HCT116 (cell line): Measurements from ENCODE around the gene ITGAV. TPM values are rescaled to one million over a fixed set of nuclear protein-coding genes. Genes with fewer than 3 reads are reported as not detected.
A peak's percentile ranks its signal among the peaks of the same experiment; 100 is the strongest.

Source experiments
- ATAC-seq: fragments of 200-7000 bp; cut with Tn5 transposase; 2 replicates; pipeline ENCODE4 v1.9.1; 2020; ENCODE audit warnings: mild to moderate bottlenecking, moderate library complexity
- BruUV-seq: library from RNA; stranded (reverse); fragments of 400-500 nt; replicated peaks from 2 replicates; lab custom pipeline; 2021; lab: Mats Ljungman, UMichigan
- CTCF ChIA-PET: fragments of 300-600 bp; sonication (Branson Sonifier 250); formaldehyde crosslinking; loops from one replicate; lab custom pipeline; 2021; ENCODE audit warnings: antibody characterized with exemption; lab: Charles Lee
- POLR2A ChIA-PET: fragments of 300-600, 350-600 bp; sonication (Branson Sonifier 250); formaldehyde crosslinking; loops from one replicate; lab custom pipeline; 2021; ENCODE audit warnings: antibody characterized with exemption; lab: Charles Lee
- RAD21 ChIA-PET, 2 experiments: fragments of 300-600 bp; sonication (Branson Sonifier 250); formaldehyde crosslinking; loops; one replicate each; lab custom pipeline; 2023; ENCODE audit warnings: low total read pairs in 2 of 2; ENCODE audit not compliant: uncharacterized antibody in 2 of 2, unreplicated experiment in 2 of 2, low non-redundant PET in 1 of 2; lab: Charles Lee
- DNase-seq: peaks from one replicate; pipeline ENCODE4 v3.0.0-alpha.2; 2010; ENCODE audit warnings: low read depth, low spot score
- H2AFZ ChIP-seq: fragments of 200-600 bp; shearing (Covaris generic), sonication (generic); 2 replicates; pipeline ENCODE4 v1.6.1; 2017; ENCODE audit warnings: low read depth, mixed run types, mixed read lengths, antibody characterized with exemption, low read length; ENCODE audit not compliant: poor library complexity, severe bottlenecking
- H3K27ac ChIP-seq: 2 replicates; pipeline ENCODE4 v1.5.1; 2012; ENCODE audit warnings: low read depth, low read length
- H3K27me3 ChIP-seq: fragments of 200-600 bp; sonication (generic); 2 replicates; pipeline ENCODE4 v1.6.1; 2016; ENCODE audit warnings: mixed run types, low read length, mixed read lengths; ENCODE audit not compliant: insufficient read depth
- H3K36me3 ChIP-seq, 2 experiments: fragments of 200-500 bp in 1 of 2; fragments of 200-600 bp in 1 of 2; sonication (Bioruptor generic) in 1 of 2; sonication (generic) in 1 of 2; 2 replicates each; pipeline versions ENCODE4 v1.5.1 to v1.6.1; 2014 to 2016; ENCODE audit warnings: low read length in 2 of 2, inconsistent platforms in 1 of 2, mixed read lengths in 1 of 2, mixed run types in 1 of 2; ENCODE audit not compliant: insufficient read depth in 2 of 2, control insufficient read depth in 1 of 2
- H3K4me1 ChIP-seq, 2 experiments: fragments of 200-600 bp in 1 of 2; sonication (generic) in 1 of 2; 2 replicates each; pipeline versions ENCODE4 v1.5.1 to v1.6.1; 2012 to 2017; ENCODE audit warnings: low read length in 2 of 2, inconsistent platforms in 1 of 2, mild to moderate bottlenecking in 1 of 2, mixed read lengths in 1 of 2, mixed run types in 1 of 2, moderate library complexity in 1 of 2; ENCODE audit not compliant: insufficient read depth in 2 of 2, control insufficient read depth in 1 of 2
- H3K4me2 ChIP-seq: fragments of 200-600 bp; sonication (generic); 2 replicates; pipeline ENCODE4 v1.6.1; 2017; ENCODE audit warnings: mixed run types, low read length, mixed read lengths
- H3K4me3 ChIP-seq, 2 experiments: fragments of 200-600 bp in 1 of 2; sonication (generic) in 1 of 2; replicated peaks in 1 of 2; 2 replicates each; pipeline ENCODE4 v1.5.1; 2011 to 2016; ENCODE audit warnings: low read length in 2 of 2, control low read depth in 1 of 2, low read depth in 1 of 2, mild to moderate bottlenecking in 1 of 2, mixed read lengths in 1 of 2, mixed run types in 1 of 2
- H3K79me2 ChIP-seq: fragments of 200-600 bp; sonication (generic); 2 replicates; pipeline ENCODE4 v1.6.1; 2017; ENCODE audit warnings: mild to moderate bottlenecking, mixed run types, low read length, moderate library complexity, mixed read lengths; ENCODE audit not compliant: insufficient read depth
- H3K9ac ChIP-seq: fragments of 200-600 bp; sonication (generic); 2 replicates; pipeline ENCODE4 v1.6.1; 2016; ENCODE audit warnings: low read length, mixed read lengths
- H3K9me2 ChIP-seq: fragments of 200-600 bp; sonication (generic), shearing (Covaris generic); 2 replicates; pipeline ENCODE4 v1.6.1; 2017; ENCODE audit warnings: mixed run types, mild to moderate bottlenecking, moderate library complexity; ENCODE audit not compliant: insufficient read depth
- H3K9me3 ChIP-seq, 2 experiments: fragments of 200-500 bp in 1 of 2; fragments of 200-600 bp in 1 of 2; sonication (Bioruptor generic) in 1 of 2; sonication (generic) in 1 of 2; 2 replicates each; pipeline ENCODE4 v1.6.1; 2014 to 2017; ENCODE audit warnings: low read length in 2 of 2, mixed read lengths in 2 of 2, inconsistent platforms in 1 of 2, low read depth in 1 of 2, mild to moderate bottlenecking in 1 of 2, mixed run types in 1 of 2, moderate library complexity in 1 of 2; ENCODE audit not compliant: control insufficient read depth in 1 of 2, insufficient read depth in 1 of 2
- H4K20me1 ChIP-seq: fragments of 200-600 bp; sonication (generic), shearing (Covaris generic); 2 replicates; pipeline ENCODE4 v1.6.1; 2017; ENCODE audit warnings: mixed run types, mild to moderate bottlenecking, moderate library complexity; ENCODE audit not compliant: insufficient read depth
- CEBPB ChIP-seq: IDR thresholded peaks from 2 replicates; pipeline ENCODE4 v1.6.1; 2012; ENCODE audit warnings: low read depth
- EGR1 ChIP-seq: IDR thresholded peaks from 2 replicates; pipeline ENCODE4 v1.6.1; 2012; ENCODE audit warnings: low read depth
- ELF1 ChIP-seq: IDR thresholded peaks from 2 replicates; pipeline ENCODE4 v1.6.1; 2012; ENCODE audit warnings: low read depth, borderline replicate concordance
- EZH2 ChIP-seq: fragments of 200-600 bp; sonication (generic); IDR thresholded peaks from 2 replicates; pipeline ENCODE4 v1.6.1; 2017; ENCODE audit warnings: antibody characterized with exemption, mixed run types
- JUND ChIP-seq: IDR thresholded peaks from 2 replicates; pipeline ENCODE4 v1.6.1; 2012
- SIN3A ChIP-seq: IDR thresholded peaks from 2 replicates; pipeline ENCODE4 v1.6.1; 2012; ENCODE audit warnings: low read depth
- SP1 ChIP-seq: IDR thresholded peaks from 2 replicates; pipeline ENCODE4 v1.6.1; 2012; ENCODE audit warnings: low read depth
- TCF7L2 ChIP-seq: IDR thresholded peaks from 2 replicates; pipeline ENCODE4 v1.7.0; 2011; ENCODE audit warnings: borderline replicate concordance, inconsistent platforms; ENCODE audit not compliant: insufficient read depth, insufficient read length; ENCODE audit errors: extremely low read depth
- YY1 ChIP-seq: IDR thresholded peaks from 2 replicates; pipeline ENCODE4 v1.6.1; 2011; ENCODE audit warnings: low read length, low read depth, moderate library complexity, mild to moderate bottlenecking; ENCODE audit not compliant: insufficient replicate concordance; ENCODE audit errors: extremely low read depth
- ZFX ChIP-seq: fragments of 450-650 bp; IDR thresholded peaks from 2 replicates; pipeline ENCODE4 v1.6.1; 2017
- intact Hi-C: fragments of 100-400 bp; cut with micrococcal nuclease; formaldehyde crosslinking; loops from 2 replicates; pipeline ENCODE4 v1.10.0; 2022
- total RNA-seq: library from RNA; stranded (reverse); gene quantifications from one replicate; pipeline ENCODE4 v1.2.1, GENCODE V29; 2021; ENCODE audit not compliant: unreplicated experiment
- TF ChIP-seq, protein P1 (sequence below): IDR thresholded peaks from 2 replicates; pipeline ENCODE4 v1.6.1; 2012; ENCODE audit warnings: low read depth
- TF ChIP-seq, protein P2 (sequence below), 3 experiments: fragments of 200-600 bp in 1 of 3; sonication (generic) in 1 of 3; IDR thresholded peaks in 2 of 3; conservative IDR thresholded peaks in 1 of 3; 2 replicates each; pipeline ENCODE4 v1.5.1; 2012 to 2017; ENCODE audit warnings: low read depth in 2 of 3, low read length in 2 of 3, antibody characterized with exemption in 1 of 3, borderline replicate concordance in 1 of 3, control low read depth in 1 of 3, mild to moderate bottlenecking in 1 of 3, mixed read lengths in 1 of 3, mixed run types in 1 of 3, moderate library complexity in 1 of 3; ENCODE audit not compliant: insufficient read depth in 1 of 3

Gene ITGAV
- total RNA-seq, 1 experiment from 2014 or later: 36.3 TPM

DNA sequence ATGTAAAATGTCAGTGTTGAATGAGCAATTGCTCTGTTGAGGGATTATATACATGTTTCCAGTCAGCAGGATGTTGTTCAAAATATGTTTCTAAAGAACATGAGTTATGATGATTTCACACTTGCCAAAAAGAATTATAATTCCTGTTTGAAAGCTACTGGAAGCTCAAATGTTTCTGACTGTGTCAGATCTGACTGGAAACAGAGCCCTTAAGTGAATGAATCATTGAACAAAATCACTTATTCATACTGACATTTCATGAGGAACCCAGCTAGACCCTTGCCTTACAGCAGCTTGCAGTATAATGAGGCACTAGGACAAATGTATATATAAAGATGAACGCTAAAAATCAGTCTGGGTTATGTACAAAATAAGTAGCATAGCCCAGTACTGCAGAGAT is 35.4 kb upstream of the ITGAV start:
- DNase-seq (no peak), ATAC-seq (no peak)
- H3K27me3 ChIP-seq: no peaks in the 10 kb centered on the region
- ChIA-PET RAD21 (no interaction called here), POLR2A (no interaction called here), CTCF (interaction anchor here (1.8 kb wide), 1 partner anchor 35 kb away, joined by 4 read pairs; the partner anchor contains the start of gene ITGAV)
- H3K4me2 ChIP-seq: no peak overlapping the region
- H3K36me3 ChIP-seq: no peaks in the 10 kb centered on the region
- no peak overlapping the region for H3K27ac ChIP-seq
- H3K9ac ChIP-seq: no peak overlapping the region
- H3K4me1 ChIP-seq: no peaks in the 10 kb centered on the region
- no peaks in the 10 kb centered on the region for H4K20me1 ChIP-seq
- no peaks in the 10 kb centered on the region for H3K9me3 ChIP-seq
- H3K79me2 ChIP-seq: no peaks in the 10 kb centered on the region
- TF ChIP-seq CEBPB (no peak), TCF7L2 (no peak)
- H3K4me3 ChIP-seq: no peak overlapping the region
- H3K9me2 ChIP-seq: no peaks in the 10 kb centered on the region
- intact Hi-C loops: no loop called here
- no peak overlapping the region for H2AFZ ChIP-seq
- no TSS peak for BruUV-seq

DNA sequence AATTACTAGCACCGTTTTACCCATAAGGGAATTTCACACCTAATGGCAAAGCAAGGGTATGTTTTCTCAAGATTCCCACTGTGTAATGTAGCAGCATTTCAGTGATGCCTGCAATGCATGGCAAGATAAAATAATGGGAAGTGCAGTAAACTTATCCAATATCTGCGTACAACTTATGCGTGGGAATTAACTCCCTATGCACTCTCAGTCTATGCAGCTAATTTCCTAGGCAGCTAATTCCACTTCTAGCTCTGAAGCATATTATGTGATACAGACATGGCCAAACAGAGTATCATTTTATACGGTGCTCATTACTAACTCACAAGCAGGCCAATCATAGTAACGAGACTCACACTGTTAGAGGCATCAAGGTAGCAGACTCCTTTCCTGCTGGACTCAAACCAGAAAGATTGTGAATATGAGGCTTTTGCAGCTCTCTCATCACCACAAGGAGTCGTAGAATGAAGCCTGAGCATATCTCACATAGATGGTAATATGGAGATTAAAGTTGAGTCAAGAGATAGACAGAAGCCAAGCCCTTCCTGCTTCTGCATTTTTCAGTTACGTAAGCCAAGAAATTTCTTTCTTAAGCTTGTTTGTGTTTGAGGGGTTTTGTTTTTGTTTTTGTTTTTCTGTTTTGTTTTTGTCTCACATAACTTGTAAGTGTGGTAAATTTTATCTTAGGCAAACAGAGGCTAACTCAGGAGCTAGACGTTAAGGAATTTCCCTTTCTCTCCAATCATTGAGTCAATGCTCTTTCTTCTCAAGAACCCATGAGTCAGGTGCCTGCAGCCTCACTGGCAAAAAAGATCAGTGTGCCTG is 34.8 kb upstream of the ITGAV start:
- Histone ChIP-seq H3K27ac (no peak overlapping the region), H3K9me3 (no peaks in the 10 kb centered on the region), H3K27me3 (no peaks in the 10 kb centered on the region), H3K4me3 (no peak overlapping the region), H3K4me1 (no peaks in the 10 kb centered on the region), H3K36me3 (no peaks in the 10 kb centered on the region), H4K20me1 (no peaks in the 10 kb centered on the region), H2AFZ (peak overlapping the region; percentile 11)
- no TSS peak for BruUV-seq
- POLR2A ChIA-PET: no interaction called here
- RAD21 ChIA-PET: no interaction called here
- intact Hi-C loops: no loop called here
- TF ChIP-seq YY1: no peak
- TF ChIP-seq JUND: no peak
- no peak for TF ChIP-seq SP1
- no peak for TF ChIP-seq SIN3A
- no peak for TF ChIP-seq EGR1
- TF ChIP-seq, protein P1, sequence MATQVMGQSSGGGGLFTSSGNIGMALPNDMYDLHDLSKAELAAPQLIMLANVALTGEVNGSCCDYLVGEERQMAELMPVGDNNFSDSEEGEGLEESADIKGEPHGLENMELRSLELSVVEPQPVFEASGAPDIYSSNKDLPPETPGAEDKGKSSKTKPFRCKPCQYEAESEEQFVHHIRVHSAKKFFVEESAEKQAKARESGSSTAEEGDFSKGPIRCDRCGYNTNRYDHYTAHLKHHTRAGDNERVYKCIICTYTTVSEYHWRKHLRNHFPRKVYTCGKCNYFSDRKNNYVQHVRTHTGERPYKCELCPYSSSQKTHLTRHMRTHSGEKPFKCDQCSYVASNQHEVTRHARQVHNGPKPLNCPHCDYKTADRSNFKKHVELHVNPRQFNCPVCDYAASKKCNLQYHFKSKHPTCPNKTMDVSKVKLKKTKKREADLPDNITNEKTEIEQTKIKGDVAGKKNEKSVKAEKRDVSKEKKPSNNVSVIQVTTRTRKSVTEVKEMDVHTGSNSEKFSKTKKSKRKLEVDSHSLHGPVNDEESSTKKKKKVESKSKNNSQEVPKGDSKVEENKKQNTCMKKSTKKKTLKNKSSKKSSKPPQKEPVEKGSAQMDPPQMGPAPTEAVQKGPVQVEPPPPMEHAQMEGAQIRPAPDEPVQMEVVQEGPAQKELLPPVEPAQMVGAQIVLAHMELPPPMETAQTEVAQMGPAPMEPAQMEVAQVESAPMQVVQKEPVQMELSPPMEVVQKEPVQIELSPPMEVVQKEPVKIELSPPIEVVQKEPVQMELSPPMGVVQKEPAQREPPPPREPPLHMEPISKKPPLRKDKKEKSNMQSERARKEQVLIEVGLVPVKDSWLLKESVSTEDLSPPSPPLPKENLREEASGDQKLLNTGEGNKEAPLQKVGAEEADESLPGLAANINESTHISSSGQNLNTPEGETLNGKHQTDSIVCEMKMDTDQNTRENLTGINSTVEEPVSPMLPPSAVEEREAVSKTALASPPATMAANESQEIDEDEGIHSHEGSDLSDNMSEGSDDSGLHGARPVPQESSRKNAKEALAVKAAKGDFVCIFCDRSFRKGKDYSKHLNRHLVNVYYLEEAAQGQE: no peak
- TF ChIP-seq ZFX: no peak
- TF ChIP-seq EZH2: no peak
- TF ChIP-seq, protein P2, sequence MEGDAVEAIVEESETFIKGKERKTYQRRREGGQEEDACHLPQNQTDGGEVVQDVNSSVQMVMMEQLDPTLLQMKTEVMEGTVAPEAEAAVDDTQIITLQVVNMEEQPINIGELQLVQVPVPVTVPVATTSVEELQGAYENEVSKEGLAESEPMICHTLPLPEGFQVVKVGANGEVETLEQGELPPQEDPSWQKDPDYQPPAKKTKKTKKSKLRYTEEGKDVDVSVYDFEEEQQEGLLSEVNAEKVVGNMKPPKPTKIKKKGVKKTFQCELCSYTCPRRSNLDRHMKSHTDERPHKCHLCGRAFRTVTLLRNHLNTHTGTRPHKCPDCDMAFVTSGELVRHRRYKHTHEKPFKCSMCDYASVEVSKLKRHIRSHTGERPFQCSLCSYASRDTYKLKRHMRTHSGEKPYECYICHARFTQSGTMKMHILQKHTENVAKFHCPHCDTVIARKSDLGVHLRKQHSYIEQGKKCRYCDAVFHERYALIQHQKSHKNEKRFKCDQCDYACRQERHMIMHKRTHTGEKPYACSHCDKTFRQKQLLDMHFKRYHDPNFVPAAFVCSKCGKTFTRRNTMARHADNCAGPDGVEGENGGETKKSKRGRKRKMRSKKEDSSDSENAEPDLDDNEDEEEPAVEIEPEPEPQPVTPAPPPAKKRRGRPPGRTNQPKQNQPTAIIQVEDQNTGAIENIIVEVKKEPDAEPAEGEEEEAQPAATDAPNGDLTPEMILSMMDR (IDR thresholded peaks at IDR 0.05 in 2 of 3, conservative IDR thresholded peaks at IDR 0.05 in 1 of 3; ENCODE audit: borderline replicate concordance in 1 of 3, insufficient read depth in 1 of 3, low read depth in 2 of 3, low read length in 2 of 3): no peak
- no peak for TF ChIP-seq ELF1
- TF ChIP-seq, all 23 proteins: peak for 0
- no peak overlapping the region for H3K9ac ChIP-seq
- H3K9me2 ChIP-seq: no peaks in the 10 kb centered on the region
- H3K79me2 ChIP-seq: no peaks in the 10 kb centered on the region
- DNase-seq: no peak
- peak; percentile 38; the same call in 1 of the 2 replicates for ATAC-seq
- CTCF ChIA-PET: interaction anchor here (1.8 kb wide), 1 partner anchor 34 kb away, joined by 4 read pairs; the partner anchor contains the start of gene ITGAV
- H3K4me2 ChIP-seq: no peak overlapping the region
